ENCODE data around the gene SNAI3. TPM values are rescaled to one million over a fixed set of nuclear protein-coding genes. Genes with fewer than 3 reads are reported as not detected.

Gene SNAI3
- total and polyA plus RNA-seq, 2 experiments from 2014 or later = 10.3 to 19.4 TPM

DNA sequence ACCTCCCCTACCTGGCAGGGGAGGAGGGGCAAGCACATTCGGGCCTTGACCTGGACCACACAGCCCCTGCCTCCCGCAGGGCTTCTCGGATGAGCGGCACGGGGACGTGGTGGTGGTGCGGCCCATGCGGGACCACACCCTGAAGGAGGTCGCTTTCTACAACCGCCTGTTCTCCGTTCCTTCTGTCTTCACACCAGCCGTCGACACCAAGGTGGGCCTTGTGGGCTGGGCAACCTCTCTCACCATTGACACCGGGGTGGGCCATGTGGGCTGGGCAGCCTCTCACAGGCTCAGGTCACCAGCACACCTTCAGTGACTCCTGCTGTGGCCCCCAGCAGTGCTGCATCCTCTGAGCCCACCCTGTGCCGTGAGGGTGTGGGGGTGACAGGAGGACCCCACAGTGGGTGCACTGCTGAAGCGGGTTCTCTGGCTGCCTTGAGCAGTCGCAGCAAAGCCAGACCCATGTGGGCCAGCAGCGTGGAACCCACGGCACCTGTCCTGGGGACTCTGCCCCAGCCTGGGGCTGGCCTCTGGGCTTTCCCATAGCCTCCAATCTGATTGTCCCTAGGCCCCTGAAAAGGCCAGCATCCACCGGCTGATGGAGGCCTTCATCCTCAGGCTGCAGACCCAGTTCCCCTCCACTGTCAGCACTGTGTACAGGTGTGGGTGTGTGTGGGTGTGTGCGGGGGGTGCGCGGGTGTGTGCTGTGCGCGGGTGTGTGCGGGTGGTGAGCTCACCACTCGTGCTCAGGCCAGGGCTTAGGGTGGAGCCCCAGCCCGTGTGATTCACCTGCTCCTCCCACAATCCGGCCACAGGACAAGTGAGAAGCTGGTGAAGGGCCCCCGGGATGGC, 27.5 kb upstream of the SNAI3 start:
- H3K4me3 ChIP-seq = no peak overlapping the region
- peaks cover 7% of the 10 kb centered on the region for H3K4me1 Mint-ChIP-seq
- peaks cover 3% of the 10 kb centered on the region; the same call in 1 of the 2 replicates for H3K79me2 ChIP-seq (replicated peaks; ENCODE audit: insufficient read depth)
- no peaks in the 10 kb centered on the region for H3F3A ChIP-seq (replicated peaks; ENCODE audit: low read depth)
- no peaks in the 10 kb centered on the region for H3K27me3 ChIP-seq (ENCODE audit: insufficient read depth)
- DNase-seq (ENCODE audit: low spot score) (no peak), ATAC-seq (no peak)
- H4K20me1 ChIP-seq (replicated peaks; ENCODE audit: insufficient read depth) = no peaks in the 10 kb centered on the region; the same call in 1 of the 2 replicates
- no peak overlapping the region for H2AFZ ChIP-seq
- peaks cover 12% of the 10 kb centered on the region for H3K27me3 Mint-ChIP-seq (ENCODE audit: insufficient read depth, low read depth, poor library complexity)
- TF ChIP-seq STAT1 (IDR thresholded peaks at IDR 0.05; ENCODE audit: unreplicated experiment) = no peak
- no peak for TF ChIP-seq NANOG (IDR thresholded peaks at IDR 0.05; ENCODE audit: borderline replicate concordance)
- no peak for TF ChIP-seq EZH2phosphoT487 (IDR thresholded peaks at IDR 0.05; ENCODE audit: unreplicated experiment)
- TF ChIP-seq ZNF114 (CRISPR knock-in tag; IDR thresholded peaks at IDR 0.05) = no peak
- TF ChIP-seq, protein P1, sequence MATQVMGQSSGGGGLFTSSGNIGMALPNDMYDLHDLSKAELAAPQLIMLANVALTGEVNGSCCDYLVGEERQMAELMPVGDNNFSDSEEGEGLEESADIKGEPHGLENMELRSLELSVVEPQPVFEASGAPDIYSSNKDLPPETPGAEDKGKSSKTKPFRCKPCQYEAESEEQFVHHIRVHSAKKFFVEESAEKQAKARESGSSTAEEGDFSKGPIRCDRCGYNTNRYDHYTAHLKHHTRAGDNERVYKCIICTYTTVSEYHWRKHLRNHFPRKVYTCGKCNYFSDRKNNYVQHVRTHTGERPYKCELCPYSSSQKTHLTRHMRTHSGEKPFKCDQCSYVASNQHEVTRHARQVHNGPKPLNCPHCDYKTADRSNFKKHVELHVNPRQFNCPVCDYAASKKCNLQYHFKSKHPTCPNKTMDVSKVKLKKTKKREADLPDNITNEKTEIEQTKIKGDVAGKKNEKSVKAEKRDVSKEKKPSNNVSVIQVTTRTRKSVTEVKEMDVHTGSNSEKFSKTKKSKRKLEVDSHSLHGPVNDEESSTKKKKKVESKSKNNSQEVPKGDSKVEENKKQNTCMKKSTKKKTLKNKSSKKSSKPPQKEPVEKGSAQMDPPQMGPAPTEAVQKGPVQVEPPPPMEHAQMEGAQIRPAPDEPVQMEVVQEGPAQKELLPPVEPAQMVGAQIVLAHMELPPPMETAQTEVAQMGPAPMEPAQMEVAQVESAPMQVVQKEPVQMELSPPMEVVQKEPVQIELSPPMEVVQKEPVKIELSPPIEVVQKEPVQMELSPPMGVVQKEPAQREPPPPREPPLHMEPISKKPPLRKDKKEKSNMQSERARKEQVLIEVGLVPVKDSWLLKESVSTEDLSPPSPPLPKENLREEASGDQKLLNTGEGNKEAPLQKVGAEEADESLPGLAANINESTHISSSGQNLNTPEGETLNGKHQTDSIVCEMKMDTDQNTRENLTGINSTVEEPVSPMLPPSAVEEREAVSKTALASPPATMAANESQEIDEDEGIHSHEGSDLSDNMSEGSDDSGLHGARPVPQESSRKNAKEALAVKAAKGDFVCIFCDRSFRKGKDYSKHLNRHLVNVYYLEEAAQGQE (IDR thresholded peaks at IDR 0.05; ENCODE audit: unreplicated experiment) = no peak
- TF ChIP-seq ZNF331 (CRISPR knock-in tag; IDR thresholded peaks at IDR 0.05; ENCODE audit: low read depth) = no peak
- no peak for TF ChIP-seq POLR2AphosphoS5 (IDR thresholded peaks at IDR 0.05; ENCODE audit: low read depth)
- no peak for TF ChIP-seq EZH2 (IDR thresholded peaks at IDR 0.05; ENCODE audit: low read depth, unreplicated experiment)
- no peak for TF ChIP-seq JUNB (IDR thresholded peaks at IDR 0.05; ENCODE audit: unreplicated experiment)
- TF ChIP-seq, protein P2, sequence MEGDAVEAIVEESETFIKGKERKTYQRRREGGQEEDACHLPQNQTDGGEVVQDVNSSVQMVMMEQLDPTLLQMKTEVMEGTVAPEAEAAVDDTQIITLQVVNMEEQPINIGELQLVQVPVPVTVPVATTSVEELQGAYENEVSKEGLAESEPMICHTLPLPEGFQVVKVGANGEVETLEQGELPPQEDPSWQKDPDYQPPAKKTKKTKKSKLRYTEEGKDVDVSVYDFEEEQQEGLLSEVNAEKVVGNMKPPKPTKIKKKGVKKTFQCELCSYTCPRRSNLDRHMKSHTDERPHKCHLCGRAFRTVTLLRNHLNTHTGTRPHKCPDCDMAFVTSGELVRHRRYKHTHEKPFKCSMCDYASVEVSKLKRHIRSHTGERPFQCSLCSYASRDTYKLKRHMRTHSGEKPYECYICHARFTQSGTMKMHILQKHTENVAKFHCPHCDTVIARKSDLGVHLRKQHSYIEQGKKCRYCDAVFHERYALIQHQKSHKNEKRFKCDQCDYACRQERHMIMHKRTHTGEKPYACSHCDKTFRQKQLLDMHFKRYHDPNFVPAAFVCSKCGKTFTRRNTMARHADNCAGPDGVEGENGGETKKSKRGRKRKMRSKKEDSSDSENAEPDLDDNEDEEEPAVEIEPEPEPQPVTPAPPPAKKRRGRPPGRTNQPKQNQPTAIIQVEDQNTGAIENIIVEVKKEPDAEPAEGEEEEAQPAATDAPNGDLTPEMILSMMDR (conservative IDR thresholded peaks at IDR 0.05; ENCODE audit: low read depth in 2 of 2) = no peak
- no peak for TF ChIP-seq ETS1 (IDR thresholded peaks at IDR 0.05)
- TF ChIP-seq ZNF462 (CRISPR knock-in tag; IDR thresholded peaks at IDR 0.05) = no peak
- no peak for TF ChIP-seq CREB1 (CRISPR knock-in tag; IDR thresholded peaks at IDR 0.05; ENCODE audit: low read depth)
- no peak overlapping the region for H3K27ac Mint-ChIP-seq
- H3K36me3 Mint-ChIP-seq (ENCODE audit: low read depth) = peaks cover 23% of the 10 kb centered on the region
- H3K4me1 ChIP-seq (ENCODE audit: insufficient read depth) = no peaks in the 10 kb centered on the region
- no peaks in the 10 kb centered on the region for H3K9me2 ChIP-seq (ENCODE audit: insufficient read depth)
- H3K9me3 Mint-ChIP-seq = no peaks in the 10 kb centered on the region
- no peak overlapping the region for H3K4me2 ChIP-seq
- no peaks in the 10 kb centered on the region for H3K36me3 ChIP-seq (ENCODE audit: insufficient read depth)
- H3K4me3 Mint-ChIP-seq = no peak overlapping the region
- no peak overlapping the region for H3K27ac ChIP-seq (ENCODE audit: low read depth)

Data from GM23338 (cell line).